Measurements from ENCODE around the gene VNN1.

VNN1 gene

GRCh38 chr6:132713352-132714134 is at the start of gene VNN1:
Gene VNN1 (minus strand): TSS chr6:132714055. CDS start chr6:132714035, 20 bp downstream.
- in situ Hi-C loops (cut with MboI; ENCODE audit: low sequenced_read_pairs): no loop called here

GRCh38 chr6:132763269-132763668 is 49.4 kb upstream of the VNN1 start:
- in situ Hi-C loops (cut with MboI; ENCODE audit: low sequenced_read_pairs): no loop called here

GRCh38 chr6:132760256-132760655 is 46.4 kb upstream of the VNN1 start:
- in situ Hi-C loops (cut with MboI; ENCODE audit: low sequenced_read_pairs): no loop called here

- in situ Hi-C loops (cut with MboI; ENCODE audit: low sequenced_read_pairs): no loop called here
Observed at GRCh38 chr6:132758689-132759088, 44.8 kb upstream of the VNN1 start.

- in situ Hi-C loops (cut with MboI; ENCODE audit: low sequenced_read_pairs): no loop called here
Observed at GRCh38 chr6:132752255-132752654, 38.4 kb upstream of the VNN1 start.

- in situ Hi-C loops (cut with MboI; ENCODE audit: low sequenced_read_pairs): no loop called here
Observed at GRCh38 chr6:132751828-132752227, 38.0 kb upstream of the VNN1 start.

GRCh38 chr6:132751306-132751705 is 37.5 kb upstream of the VNN1 start:
- in situ Hi-C loops (cut with MboI; ENCODE audit: low sequenced_read_pairs): no loop called here

GRCh38 chr6:132750455-132751248 is 36.8 kb upstream of the VNN1 start:
- in situ Hi-C loops (cut with MboI; ENCODE audit: low sequenced_read_pairs): no loop called here

GRCh38 chr6:132749111-132749510 is 35.3 kb upstream of the VNN1 start:
- in situ Hi-C loops (cut with MboI; ENCODE audit: low sequenced_read_pairs): no loop called here

GRCh38 chr6:132748446-132748845 is 34.6 kb upstream of the VNN1 start:
- in situ Hi-C loops (cut with MboI; ENCODE audit: low sequenced_read_pairs): no loop called here

GRCh38 chr6:132746048-132746447 is 32.2 kb upstream of the VNN1 start:
- in situ Hi-C loops (cut with MboI; ENCODE audit: low sequenced_read_pairs): no loop called here

GRCh38 chr6:132742495-132742894 is 28.6 kb upstream of the VNN1 start:
- in situ Hi-C loops (cut with MboI; ENCODE audit: low sequenced_read_pairs): no loop called here

GRCh38 chr6:132741281-132741680 is 27.4 kb upstream of the VNN1 start:
- in situ Hi-C loops (cut with MboI; ENCODE audit: low sequenced_read_pairs): no loop called here

GRCh38 chr6:132736239-132736638 is 22.4 kb upstream of the VNN1 start:
- in situ Hi-C loops (cut with MboI; ENCODE audit: low sequenced_read_pairs): no loop called here

GRCh38 chr6:132734694-132735236 is 20.9 kb upstream of the VNN1 start:
- in situ Hi-C loops (cut with MboI; ENCODE audit: low sequenced_read_pairs): no loop called here

- in situ Hi-C loops (cut with MboI; ENCODE audit: low sequenced_read_pairs): no loop called here
Observed at GRCh38 chr6:132733814-132734213, 20.0 kb upstream of the VNN1 start.

- in situ Hi-C loops (cut with MboI; ENCODE audit: low sequenced_read_pairs): no loop called here
Observed at GRCh38 chr6:132733283-132733682, 19.4 kb upstream of the VNN1 start.

GRCh38 chr6:132731086-132731485 is 17.2 kb upstream of the VNN1 start:
- in situ Hi-C loops (cut with MboI; ENCODE audit: low sequenced_read_pairs): no loop called here

- in situ Hi-C loops (cut with MboI; ENCODE audit: low sequenced_read_pairs): no loop called here
Observed at GRCh38 chr6:132730560-132730959, 16.7 kb upstream of the VNN1 start.

GRCh38 chr6:132728616-132729015 is 14.8 kb upstream of the VNN1 start:
- in situ Hi-C loops (cut with MboI; ENCODE audit: low sequenced_read_pairs): no loop called here

GRCh38 chr6:132726608-132726975 is 12.7 kb upstream of the VNN1 start:
- in situ Hi-C loops (cut with MboI; ENCODE audit: low sequenced_read_pairs): no loop called here

All from hTERT RPE-1 (cell line).